GM11168 (cell line): ENCODE measurements around the gene C4orf46.

Source experiments
- in situ Hi-C: fragments of 300-500 bp; cut with MboI; formaldehyde crosslinking; loops from one replicate; pipeline ENCODE4 v1.12.0; 2022; ENCODE audit warnings: low sequenced_read_pairs; ENCODE audit not compliant: unreplicated experiment

C4orf46 gene

GRCh38 chr4:158657291-158657690, 14.4 kb downstream of the C4orf46 start:
- in situ Hi-C loops, result no loop called here

DNA sequence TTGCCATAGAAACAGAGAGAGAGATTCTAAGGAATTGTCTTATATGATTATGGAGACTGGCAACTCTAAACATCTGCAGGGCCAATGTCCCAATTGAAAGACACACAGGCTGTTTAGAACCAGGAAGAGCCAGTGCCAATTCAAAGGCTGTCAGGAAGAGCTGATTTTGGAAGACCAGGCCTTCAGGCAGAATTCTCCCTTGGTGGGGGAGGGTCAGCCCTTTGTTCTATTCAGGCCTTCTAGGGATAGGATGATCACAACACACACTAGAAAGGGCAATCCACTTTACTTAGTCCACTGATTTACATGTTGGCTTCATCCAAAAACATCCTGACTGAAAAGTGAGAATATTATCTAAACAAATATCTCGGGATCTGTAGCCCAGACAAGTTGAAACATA, 15.2 kb downstream of the C4orf46 start:
- in situ Hi-C loops, result no loop called here

- in situ Hi-C loops, result no loop called here
Observed at GRCh38 chr4:158652920-158653319, 18.8 kb downstream of the C4orf46 start.

DNA sequence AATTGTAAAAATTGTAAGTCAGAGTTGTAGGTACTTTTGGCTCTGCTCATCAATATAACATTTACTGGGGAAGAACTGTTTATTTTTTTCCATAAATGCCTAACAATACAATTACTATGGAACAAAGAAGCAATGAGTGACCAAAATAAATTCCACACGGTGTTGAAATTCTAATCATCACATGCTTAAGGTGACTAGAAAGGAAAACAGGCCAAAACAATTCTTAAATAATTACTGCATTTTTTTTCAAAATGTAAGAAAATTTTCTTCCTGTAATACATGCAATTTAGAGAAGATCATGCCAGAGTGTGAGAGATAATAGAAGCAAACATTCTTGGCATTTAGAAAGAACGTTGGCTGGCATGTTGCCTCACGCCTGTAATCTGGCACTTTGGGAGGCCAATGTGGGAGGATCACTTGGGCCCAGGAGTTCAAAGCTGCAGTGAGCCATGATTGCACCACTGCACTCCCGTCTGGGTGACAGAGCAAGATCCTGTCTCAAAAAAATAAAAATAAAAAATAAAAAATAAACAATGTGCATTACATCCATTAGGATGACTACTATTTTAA, 22.5 kb downstream of the C4orf46 start:
- in situ Hi-C loops, result no loop called here

- in situ Hi-C loops, result no loop called here
Observed at GRCh38 chr4:158644760-158645159, 26.9 kb downstream of the C4orf46 start.

DNA sequence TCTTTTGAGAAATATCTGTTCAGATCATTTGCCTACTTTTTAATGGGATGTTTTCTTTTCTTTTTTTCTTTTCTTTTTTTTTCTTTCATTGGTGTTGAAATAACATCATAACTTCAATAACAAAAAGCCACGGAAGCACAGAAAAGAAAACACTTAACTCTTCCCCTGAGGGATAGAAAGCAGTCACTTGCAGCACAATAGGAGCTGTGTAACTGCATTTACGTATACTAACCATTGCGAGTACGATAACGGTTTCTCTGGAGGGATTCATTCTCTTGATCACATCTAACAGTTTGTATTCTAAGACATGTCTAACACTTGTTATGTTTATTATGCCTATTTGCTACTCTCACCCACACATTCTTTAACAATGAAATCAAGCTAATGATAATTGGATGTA, 27.3 kb downstream of the C4orf46 start:
- in situ Hi-C loops, result no loop called here

GRCh38 chr4:158636619-158637018, 35.1 kb downstream of the C4orf46 start:
- in situ Hi-C loops, result no loop called here

DNA sequence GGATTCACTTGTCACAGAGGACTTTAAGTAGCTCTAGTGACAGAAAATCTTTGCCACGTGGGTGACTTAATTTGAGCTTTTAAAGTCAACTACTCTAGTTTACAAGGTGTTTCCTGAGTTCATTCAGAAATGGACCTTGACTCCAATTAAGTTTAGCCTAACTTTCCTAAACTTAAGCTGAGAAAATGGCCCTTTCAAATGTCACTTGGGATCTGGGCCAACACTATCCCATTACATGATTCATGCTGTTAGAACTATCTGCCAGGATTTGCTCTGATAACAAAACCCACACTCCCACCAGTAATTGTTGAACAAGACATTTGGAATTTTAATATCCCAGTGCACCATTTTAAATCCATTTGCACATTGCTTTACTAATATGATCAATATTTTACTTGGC, 40.8 kb downstream of the C4orf46 start:
- in situ Hi-C loops, result no loop called here

DNA sequence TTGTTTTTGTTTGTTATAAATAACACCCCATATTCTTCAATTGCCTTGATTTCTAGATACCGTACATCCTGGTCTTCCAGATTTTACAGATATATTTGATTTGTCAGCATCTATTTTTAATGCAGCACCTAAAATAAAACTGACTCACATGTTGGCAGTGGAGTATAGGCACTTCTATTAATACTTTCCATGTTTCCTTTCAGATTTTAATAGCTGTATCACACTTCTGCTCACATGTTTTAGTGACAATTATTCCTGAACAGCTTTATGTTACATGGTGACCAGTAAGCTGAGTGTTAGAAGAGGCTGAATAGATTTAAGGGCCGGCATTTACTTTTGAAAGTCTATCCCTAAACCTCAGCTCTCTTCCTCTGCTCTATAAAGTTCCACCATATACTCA, 46.1 kb downstream of the C4orf46 start:
- in situ Hi-C loops, result no loop called here

GRCh38 chr4:158624889-158625478, 46.7 kb downstream of the C4orf46 start:
- in situ Hi-C loops, result no loop called here

DNA sequence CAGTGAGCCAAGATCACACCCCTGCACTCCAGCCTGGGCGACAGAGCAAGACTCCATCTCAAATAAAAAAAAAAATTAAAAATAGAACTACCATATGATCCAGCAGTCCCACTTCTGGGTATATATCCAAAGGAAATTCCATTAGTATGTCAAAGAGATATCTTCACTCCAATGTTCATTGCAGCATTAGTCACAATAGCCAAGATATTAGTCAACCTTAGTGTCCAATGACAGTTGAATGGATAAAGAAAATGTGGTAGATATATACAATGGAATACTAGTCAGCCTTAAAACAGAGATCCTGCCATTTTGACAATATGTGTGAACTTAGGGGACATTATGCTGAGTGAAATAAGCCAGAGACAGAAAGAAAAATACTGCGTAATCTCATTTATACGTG, 49.4 kb downstream of the C4orf46 start:
- in situ Hi-C loops, result no loop called here

DNA sequence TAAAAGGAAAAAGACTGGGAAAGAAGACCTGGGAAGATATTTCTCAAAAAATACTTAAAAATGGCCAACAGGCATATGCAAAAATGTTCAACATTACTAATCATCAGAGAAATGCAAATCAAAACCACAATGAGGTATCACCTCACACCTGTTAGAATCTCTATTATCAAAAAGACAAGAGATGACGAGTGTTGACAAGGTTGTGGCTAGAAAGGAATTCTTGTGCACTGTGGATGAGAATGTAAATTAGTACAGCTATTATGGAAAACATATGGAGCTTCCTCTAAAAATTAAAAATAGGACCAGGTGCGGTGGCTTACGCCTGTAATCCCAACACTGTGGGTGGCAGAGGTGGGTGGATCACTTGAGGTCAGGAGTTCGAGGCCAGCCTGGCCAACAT, 50.0 kb downstream of the C4orf46 start:
- in situ Hi-C loops, result no loop called here

GRCh38 chr4:158617956-158618355, 53.7 kb downstream of the C4orf46 start:
- in situ Hi-C loops, result loop anchor here (10.0 kb wide), 1 partner anchor 363 kb away; no protein-coding TSS in a partner anchor
